KG1 (cell line): ENCODE data around the gene SPRTN.

Experiments used
- DNase-seq: peaks from one replicate; lab custom pipeline; 2025; lab: John Stamatoyannopoulos, UW

SPRTN gene

DNA sequence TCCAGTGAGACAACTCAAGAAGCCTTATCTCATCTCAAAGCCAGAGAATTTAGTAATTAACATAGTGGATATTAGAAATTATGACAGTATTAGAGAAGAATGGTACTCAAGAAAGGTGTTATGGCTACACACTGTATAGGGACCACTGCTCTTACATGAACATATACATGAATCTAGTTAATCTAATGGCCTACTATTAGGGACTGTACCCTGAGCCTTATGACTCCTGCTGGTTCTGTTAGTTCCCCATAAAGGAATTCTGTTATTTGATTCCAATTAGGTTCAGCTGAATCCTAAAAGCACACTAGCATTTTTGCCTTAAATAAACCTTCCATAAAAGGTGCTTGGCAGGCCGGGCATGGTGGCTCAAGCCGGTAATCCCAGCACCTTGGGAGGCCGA, 44.3 kb downstream of the SPRTN start:
- DNase-seq, result no peak

- no peak for DNase-seq
Measured at GRCh38 chr1:231383159-231383860, 45.2 kb downstream of the SPRTN start.

DNA sequence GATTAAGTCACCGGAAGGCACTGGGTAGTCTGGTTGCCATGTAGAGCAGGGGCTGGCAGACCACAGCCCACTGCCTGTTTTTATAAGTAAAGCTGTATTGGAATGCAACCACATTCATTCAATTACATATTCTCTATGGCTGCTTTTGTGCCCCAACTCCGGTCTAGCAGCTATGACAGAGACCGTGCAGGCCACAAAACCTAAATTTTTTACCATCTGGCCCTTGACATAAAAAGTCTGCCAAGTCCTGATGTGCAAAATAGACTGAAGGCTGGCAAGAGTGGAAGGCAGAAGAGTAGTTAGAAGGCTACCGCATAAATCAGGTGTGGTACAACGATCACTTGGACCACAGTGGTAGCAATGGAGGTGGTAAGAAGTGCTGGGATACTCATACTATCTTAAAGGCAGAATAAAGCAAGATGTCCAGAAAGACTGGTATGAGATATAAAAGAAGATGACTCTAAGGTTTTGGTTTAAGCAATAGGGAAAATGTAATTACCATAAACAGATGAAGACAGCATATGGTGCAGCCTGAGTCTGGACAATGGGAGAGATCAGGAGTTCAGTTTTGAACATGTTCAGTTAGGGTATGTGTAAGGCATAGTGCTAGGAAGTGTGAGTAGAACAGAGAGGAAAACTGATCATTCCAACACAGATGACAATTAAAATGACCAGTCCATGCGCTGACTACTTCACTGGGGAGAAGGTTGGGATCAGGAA, 46.8 kb downstream of the SPRTN start:
- DNase-seq, result no peak

- DNase-seq, result no peak
Measured at GRCh38 chr1:231385416-231385748, 47.3 kb downstream of the SPRTN start.

DNA sequence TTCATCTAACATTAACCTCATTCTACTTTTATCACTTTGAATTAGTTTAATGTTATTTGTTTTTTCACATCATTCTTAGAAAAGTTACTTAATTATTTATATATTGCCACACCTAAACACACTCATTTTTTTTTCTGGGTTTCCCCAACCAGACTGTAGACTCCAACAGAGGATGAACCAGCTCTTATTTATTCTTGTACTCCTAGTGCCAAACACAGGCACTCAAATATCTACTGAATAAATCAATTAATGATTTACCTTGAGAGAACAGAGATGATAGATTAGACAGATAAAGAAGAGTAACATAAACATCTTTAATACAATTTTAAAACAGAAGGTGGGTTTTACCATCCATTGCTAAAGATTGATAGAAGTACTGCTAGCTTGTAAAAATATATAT, 48.4 kb downstream of the SPRTN start:
- DNase-seq, result no peak

DNA sequence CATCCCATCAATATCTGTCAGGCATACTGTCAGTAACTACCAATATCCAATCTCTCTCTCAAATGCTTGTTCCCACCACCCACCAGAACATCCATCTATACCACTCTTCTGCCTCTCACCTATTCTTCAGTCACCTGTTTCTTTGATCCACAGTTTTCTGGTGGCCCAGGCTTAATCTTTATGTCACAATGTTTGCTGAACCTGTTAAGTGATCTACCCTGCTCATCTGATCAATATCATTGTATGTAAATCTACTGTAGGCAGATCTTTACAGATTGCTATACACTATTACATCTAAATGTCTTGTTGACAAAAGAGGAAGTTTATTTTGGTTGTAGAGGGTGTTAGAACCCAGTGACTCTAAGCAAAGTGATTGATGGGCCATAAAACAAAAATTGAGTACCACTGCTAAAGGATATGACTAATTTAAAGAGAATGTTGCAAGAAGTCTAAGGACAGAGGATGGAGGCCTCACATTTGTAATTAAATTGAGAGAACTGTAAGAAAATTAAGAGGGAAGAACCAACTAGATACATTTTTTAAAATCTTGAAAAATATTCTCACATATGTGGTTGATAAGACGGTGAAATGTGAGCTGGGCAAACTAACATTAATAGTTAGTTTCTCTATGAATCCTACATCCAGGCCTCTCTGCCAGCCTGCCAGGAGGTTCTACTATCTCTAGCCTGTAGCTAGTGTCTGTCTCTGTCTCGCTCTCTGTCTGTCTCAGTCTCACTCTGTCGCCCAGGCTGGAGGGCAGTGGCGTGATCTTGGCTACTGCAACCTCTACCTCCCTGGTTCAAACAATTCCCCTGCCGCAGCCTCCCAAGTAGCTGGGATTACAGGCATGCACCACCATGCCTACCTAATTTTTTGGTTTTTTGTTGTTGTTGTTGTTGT, 49.9 kb downstream of the SPRTN start:
- no peak for DNase-seq

GRCh38 chr1:231390071-231390470, 52.0 kb downstream of the SPRTN start:
- DNase-seq, result no peak

GRCh38 chr1:231392389-231393131, 54.5 kb downstream of the SPRTN start:
- DNase-seq, result no peak

DNA sequence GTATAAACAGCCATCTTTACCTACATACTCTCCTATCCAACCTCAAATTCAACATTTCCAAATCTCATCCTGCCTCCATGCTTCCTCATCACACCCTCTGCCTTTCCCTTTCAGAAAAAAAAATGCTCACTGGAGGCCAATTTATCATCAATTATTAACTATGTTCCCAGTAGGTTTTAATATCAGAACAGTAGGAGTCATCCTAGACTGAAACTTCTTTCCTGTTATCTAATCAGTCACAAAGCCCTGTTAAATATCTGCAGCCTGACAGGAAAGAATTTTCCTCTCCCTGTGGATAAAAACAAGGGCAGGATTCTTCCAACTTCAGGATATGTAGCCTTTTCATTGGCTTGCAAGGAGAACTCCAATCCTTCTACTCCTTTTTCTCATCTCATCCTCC, 55.6 kb downstream of the SPRTN start:
- DNase-seq, result no peak

- no peak for DNase-seq
Measured at GRCh38 chr1:231395076-231395997, 57.2 kb downstream of the SPRTN start.

- no peak for DNase-seq
Measured at GRCh38 chr1:231395998-231396390, 57.9 kb downstream of the SPRTN start.

GRCh38 chr1:231396643-231397042, 58.5 kb downstream of the SPRTN start:
- DNase-seq, result no peak

- no peak for DNase-seq
Measured at GRCh38 chr1:231397886-231398671, 60.0 kb downstream of the SPRTN start.

- no peak for DNase-seq
Measured at GRCh38 chr1:231401478-231401877, 63.4 kb downstream of the SPRTN start.

GRCh38 chr1:231404318-231404717, 66.2 kb downstream of the SPRTN start:
- no peak for DNase-seq
